ENCODE results near the gene MPPED1.

- TF ChIP-seq POLR2AphosphoS5 (IDR thresholded peaks at IDR 0.05; ENCODE audit: low read depth, low read length) (no peak), TAF1 (IDR thresholded peaks at IDR 0.05; ENCODE audit: low read depth, low read length) (no peak)
Measured at GRCh38 chr22:43555561-43556515, 144.0 kb downstream of the MPPED1 start.

All from GM12891 (cell line).